B cell (primary cell): Measurements from ENCODE around the gene ATG4B. TPM values are rescaled to one million over a fixed set of nuclear protein-coding genes. Genes with fewer than 3 reads are reported as not detected.
A peak's percentile ranks its signal among the peaks of the same experiment; 100 is the strongest.

ENCODE experiments used
- ATAC-seq: fragments of 200-7000 bp; cut with Tn5 transposase; one replicate; pipeline ENCODE4 v1.10.0; 2021; ENCODE audit warnings: low read depth, mild to moderate bottlenecking, moderate number of reproducible peaks, moderate library complexity
- CTCF ChIA-PET: fragments of 350-600 bp; sonication (Branson Sonifier 250); formaldehyde crosslinking; loops from one replicate; lab custom pipeline; 2021; ENCODE audit warnings: antibody characterized with exemption, inconsistent platforms; lab: Charles Lee
- POLR2A ChIA-PET: fragments of 350-600 bp; sonication (Branson Sonifier 250); formaldehyde crosslinking; loops from one replicate; lab custom pipeline; 2021; ENCODE audit warnings: antibody characterized with exemption; lab: Charles Lee
- DNase-seq: peaks from one replicate; pipeline ENCODE4 v3.0.0; 2013
- H2AFZ ChIP-seq: 2 replicates; pipeline ENCODE4 v1.6.1; 2012; ENCODE audit warnings: mild to moderate bottlenecking, low read depth, low read length; ENCODE audit not compliant: insufficient read depth, poor library complexity, severe bottlenecking
- H3K27ac ChIP-seq, 2 donors: 1 replicate in 1 of 2; 2 replicates in 1 of 2; pipeline ENCODE4 v1.5.1; 2012 to 2013; ENCODE audit warnings: low read length in 2 of 2, mild to moderate bottlenecking in 2 of 2, moderate library complexity in 1 of 2
- H3K27me3 ChIP-seq, 4 experiments: fragments of 200-600 bp in 1 of 4; sonication (generic) in 1 of 4; replicated peaks in 1 of 4; 1 replicate in 2 of 4; 2 replicates in 2 of 4; pipeline versions ENCODE4 v1.6.1 to v1.7.0; 2013 to 2016; ENCODE audit warnings: low read length in 3 of 4, mild to moderate bottlenecking in 2 of 4, mixed read lengths in 1 of 4, moderate library complexity in 1 of 4; ENCODE audit not compliant: insufficient read depth in 4 of 4, control insufficient read depth in 3 of 4; ENCODE audit errors: control extremely low read depth in 1 of 4
- H3K36me3 ChIP-seq, 2 experiments: replicated peaks in 1 of 2; 1 replicate in 1 of 2; 2 replicates in 1 of 2; pipeline versions ENCODE4 v1.6.1 to v1.7.1; 2013; ENCODE audit warnings: low read length in 1 of 2; ENCODE audit not compliant: insufficient read depth in 2 of 2, control insufficient read depth in 1 of 2; ENCODE audit errors: control extremely low read depth in 1 of 2, extremely low read depth in 1 of 2
- H3K4me1 ChIP-seq, 2 donors: fragments of 200-600 bp in 1 of 2; sonication (generic) in 1 of 2; 1 replicate in 1 of 2; 2 replicates in 1 of 2; pipeline versions ENCODE4 v1.5.1 to v1.6.1; 2013 to 2017; ENCODE audit warnings: low read length in 2 of 2; ENCODE audit not compliant: control insufficient read depth in 2 of 2, insufficient read depth in 2 of 2
- H3K4me2 ChIP-seq: replicated peaks from 2 replicates; pipeline ENCODE3; 2012; ENCODE audit warnings: mild to moderate bottlenecking, low read depth, low read length; ENCODE audit not compliant: poor library complexity, severe bottlenecking
- H3K4me3 ChIP-seq, 5 experiments: fragments of 200-600 bp in 1 of 5; sonication (generic) in 1 of 5; 1 replicate in 3 of 5; 2 replicates in 2 of 5; pipeline versions ENCODE4 v1.5.1 to v1.7.0; 2011 to 2016; ENCODE audit warnings: low read length in 4 of 5, mild to moderate bottlenecking in 4 of 5, low read depth in 2 of 5, control low read depth in 1 of 5, moderate library complexity in 1 of 5; ENCODE audit not compliant: insufficient read depth in 1 of 5; ENCODE audit errors: control extremely low read depth in 1 of 5, extremely low read depth in 1 of 5
- H3K79me2 ChIP-seq: fragments of 200-600 bp; sonication (generic); one replicate; pipeline ENCODE4 v1.6.0; 2016; ENCODE audit warnings: low read length; ENCODE audit not compliant: control insufficient read depth, insufficient read depth
- H3K9ac ChIP-seq: fragments of 200-600 bp; sonication (generic); 2 replicates; pipeline ENCODE4 v1.6.1; 2017; ENCODE audit warnings: mild to moderate bottlenecking, low read length, moderate library complexity
- H3K9me3 ChIP-seq, 3 donors: one replicate each; pipeline versions ENCODE4 v1.6.1 to v1.7.1; 2013; ENCODE audit warnings: low read length in 2 of 3; ENCODE audit not compliant: control insufficient read depth in 2 of 3, insufficient read depth in 1 of 3; ENCODE audit errors: control extremely low read depth in 1 of 3
- H4K20me1 ChIP-seq: 2 replicates; pipeline ENCODE4 v1.6.0; 2012; ENCODE audit warnings: mild to moderate bottlenecking, low read length; ENCODE audit not compliant: insufficient read depth, control insufficient read depth, poor library complexity, severe bottlenecking
- H3K27ac Mint-ChIP-seq: one replicate; pipeline ENCODE4 v1.8.0; 2021; ENCODE audit warnings: mixed read lengths
- H3K27me3 Mint-ChIP-seq: one replicate; pipeline ENCODE4 v1.8.0; 2021; ENCODE audit warnings: mixed read lengths
- H3K4me1 Mint-ChIP-seq: one replicate; pipeline ENCODE4 v1.8.0; 2021; ENCODE audit warnings: mixed read lengths
- H3K4me3 Mint-ChIP-seq: one replicate; pipeline ENCODE4 v1.8.0; 2021; ENCODE audit warnings: mixed read lengths
- H3K9me3 Mint-ChIP-seq: one replicate; pipeline ENCODE4 v1.8.0; 2022; ENCODE audit warnings: mixed read lengths; ENCODE audit not compliant: insufficient read depth
- CTCF ChIP-seq: fragments of 200-600 bp; IDR thresholded peaks from one replicate; pipeline ENCODE4 v1.8.0; 2022; ENCODE audit warnings: antibody characterized with exemption, mild to moderate bottlenecking
- EZH2 ChIP-seq: IDR thresholded peaks from 2 replicates; pipeline ENCODE4 v1.6.1; 2012; ENCODE audit warnings: borderline replicate concordance, low read depth, mild to moderate bottlenecking, moderate library complexity, low read length; ENCODE audit not compliant: insufficient read depth, poor library complexity, severe bottlenecking
- WGBS: methylation state at CpG from one replicate; pipeline ENCODE4 v1.1.5; 2013; ENCODE audit warnings: missing lambda C conversion rate; ENCODE audit not compliant: insufficient coverage; 5-methylcytosine and 5-hydroxymethylcytosine counted together
- intact Hi-C: fragments of 100-400 bp; cut with micrococcal nuclease; formaldehyde crosslinking; loops from one replicate; pipeline ENCODE4 v1.10.0; 2022
- polyA plus RNA-seq: library from polyadenylated mRNA; depleted of rRNA; stranded (reverse); fragments of >200 nt; gene quantifications from 2 replicates; pipeline ENCODE4 v1.2.3, GENCODE V29; 2012
- total RNA-seq, 2 donors: library from RNA; stranded (reverse); fragments of 120-200 nt in 1 of 2; gene quantifications; 1 replicate in 1 of 2; 2 replicates in 1 of 2; pipeline versions ENCODE4 v1.2.3 to v1.2.4, GENCODE V29; 2013 to 2022

The ATG4B gene
- total and polyA plus RNA-seq, 2 donors (not counting 1 experiment from before 2014, with no cell fraction given): 130 TPM

GRCh38 chr2:241608881-241609280 is 28.6 kb upstream of the ATG4B start:
- Histone ChIP-seq H3K79me2 (peaks cover 30% of the 10 kb centered on the region), H3K27me3 (no peaks in the 10 kb centered on the region), H3K9ac (no peak overlapping the region), H3K4me2 (no peak overlapping the region), H3K4me3 (no peak overlapping the region), H2AFZ (no peak overlapping the region), H3K4me1 (peaks cover 8 to 16% of the 10 kb centered on the region in 2 donors), H3K27ac (no peak overlapping the region), H3K9me3 (no peaks in the 10 kb centered on the region), H3K36me3 (peaks cover 0 to 12% of the 10 kb centered on the region in 2 experiments), H4K20me1 (peaks cover 21% of the 10 kb centered on the region)
- ChIA-PET CTCF (no interaction called here), POLR2A (no interaction called here)
- peaks cover 18% of the 10 kb centered on the region for H3K4me1 Mint-ChIP-seq
- peak overlapping the region; percentile 56 for H3K4me3 Mint-ChIP-seq
- H3K9me3 Mint-ChIP-seq: no peaks in the 10 kb centered on the region
- 61% methylated on average over 8 of the region's 10 CpGs for WGBS
- ATAC-seq: no peak
- intact Hi-C loops: no loop called here
- H3K27ac Mint-ChIP-seq: peak overlapping the region; percentile 61
- no peak for DNase-seq
- TF ChIP-seq EZH2 (no peak), CTCF (no peak)
- no peaks in the 10 kb centered on the region for H3K27me3 Mint-ChIP-seq
